ENCODE data around the gene TRAPPC10. TPM values are rescaled to one million over a fixed set of nuclear protein-coding genes. Genes with fewer than 3 reads are reported as not detected.

TRAPPC10 gene
- total and polyA plus RNA-seq, 9 of the 15 experiments (the other 6 are each of a cell fraction or from before 2014, with no cell fraction given) = 1.1 to 33.8 (median 24.3) TPM

DNA sequence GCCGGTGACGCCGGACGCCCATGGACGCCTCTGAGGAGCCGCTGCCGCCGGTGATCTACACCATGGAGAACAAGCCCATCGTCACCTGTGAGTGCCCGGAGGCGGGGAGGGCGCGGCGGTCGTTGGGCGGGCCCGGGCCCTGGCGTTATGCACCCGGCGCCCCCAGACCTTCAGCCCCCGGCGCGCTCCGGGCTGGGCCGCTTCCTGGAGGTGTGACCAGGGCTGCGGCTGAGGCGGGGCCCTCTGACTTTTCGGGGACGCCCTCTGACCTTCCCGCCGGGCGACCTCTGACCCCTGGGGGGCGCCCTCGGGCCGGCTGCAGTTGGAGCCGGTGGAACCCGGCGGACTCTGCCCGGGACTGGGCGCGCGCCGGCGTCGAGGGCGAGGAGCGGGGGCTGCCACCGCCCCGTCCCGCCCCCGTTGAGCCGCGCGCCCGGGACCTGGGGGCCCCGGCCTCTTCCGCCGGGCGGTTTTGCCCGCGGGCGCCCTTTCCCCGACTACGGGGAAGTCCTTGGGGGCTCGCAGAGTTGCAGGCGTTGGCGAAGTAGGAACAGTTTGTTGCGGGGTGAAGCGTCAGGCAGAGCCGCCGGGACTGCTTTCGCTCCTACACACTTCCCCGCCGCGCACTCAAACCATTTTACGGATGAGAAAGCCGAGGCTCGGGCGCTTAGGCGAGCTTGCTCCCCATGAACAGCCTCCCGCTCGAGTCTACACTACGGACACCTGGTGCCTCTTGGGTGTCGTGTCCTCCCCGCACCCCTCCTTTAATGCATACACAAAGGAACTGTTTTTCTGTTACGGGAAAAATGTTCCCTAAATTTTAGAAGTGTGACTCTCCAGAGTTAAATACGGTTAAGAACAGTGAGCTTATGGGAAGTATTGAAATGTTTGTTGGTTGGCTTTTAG is 618 bp downstream of the TRAPPC10 start (continued):
- TF ChIP-seq, protein P1, sequence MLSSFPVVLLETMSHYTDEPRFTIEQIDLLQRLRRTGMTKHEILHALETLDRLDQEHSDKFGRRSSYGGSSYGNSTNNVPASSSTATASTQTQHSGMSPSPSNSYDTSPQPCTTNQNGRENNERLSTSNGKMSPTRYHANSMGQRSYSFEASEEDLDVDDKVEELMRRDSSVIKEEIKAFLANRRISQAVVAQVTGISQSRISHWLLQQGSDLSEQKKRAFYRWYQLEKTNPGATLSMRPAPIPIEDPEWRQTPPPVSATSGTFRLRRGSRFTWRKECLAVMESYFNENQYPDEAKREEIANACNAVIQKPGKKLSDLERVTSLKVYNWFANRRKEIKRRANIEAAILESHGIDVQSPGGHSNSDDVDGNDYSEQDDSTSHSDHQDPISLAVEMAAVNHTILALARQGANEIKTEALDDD (IDR thresholded peaks at IDR 0.05) = no peak
- TF ChIP-seq PTRF (tag; IDR thresholded peaks at IDR 0.05) = no peak
- TF ChIP-seq CHD2 (IDR thresholded peaks at IDR 0.05; ENCODE audit: low read depth, low read length) = no peak
- no peak for TF ChIP-seq ZNF445 (CRISPR knock-in tag; IDR thresholded peaks at IDR 0.05; ENCODE audit: low read depth)
- TF ChIP-seq, protein P2, sequence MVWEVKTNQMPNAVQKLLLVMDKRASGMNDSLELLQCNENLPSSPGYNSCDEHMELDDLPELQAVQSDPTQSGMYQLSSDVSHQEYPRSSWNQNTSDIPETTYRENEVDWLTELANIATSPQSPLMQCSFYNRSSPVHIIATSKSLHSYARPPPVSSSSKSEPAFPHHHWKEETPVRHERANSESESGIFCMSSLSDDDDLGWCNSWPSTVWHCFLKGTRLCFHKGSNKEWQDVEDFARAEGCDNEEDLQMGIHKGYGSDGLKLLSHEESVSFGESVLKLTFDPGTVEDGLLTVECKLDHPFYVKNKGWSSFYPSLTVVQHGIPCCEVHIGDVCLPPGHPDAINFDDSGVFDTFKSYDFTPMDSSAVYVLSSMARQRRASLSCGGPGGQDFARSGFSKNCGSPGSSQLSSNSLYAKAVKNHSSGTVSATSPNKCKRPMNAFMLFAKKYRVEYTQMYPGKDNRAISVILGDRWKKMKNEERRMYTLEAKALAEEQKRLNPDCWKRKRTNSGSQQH (CRISPR knock-in tag; IDR thresholded peaks at IDR 0.05) = no peak
- no peak for TF ChIP-seq CEBPB (tag; IDR thresholded peaks at IDR 0.05)
- TF ChIP-seq GTF2F1 (IDR thresholded peaks at IDR 0.05; ENCODE audit: low read depth, low read length) = no peak; the same call in 1 of the 2 replicates
- TF ChIP-seq NCOA1 (IDR thresholded peaks at IDR 0.05; ENCODE audit: low read depth) = peak; percentile 69
- peak; percentile 53 for TF ChIP-seq SOX6 (IDR thresholded peaks at IDR 0.05)
- TF ChIP-seq ZNF431 (CRISPR knock-in tag; IDR thresholded peaks at IDR 0.05) = 0 out of 2 replicates have a peak, but pooled peaks have one; percentile 58
- no peak for TF ChIP-seq ZNF584 (CRISPR knock-in tag; IDR thresholded peaks at IDR 0.05; ENCODE audit: low read depth)
- TF ChIP-seq FOXK2 (conservative IDR thresholded peaks at IDR 0.05 in 1 of 2, IDR thresholded peaks at IDR 0.05 in 1 of 2; ENCODE audit: low read depth in 2 of 2) = no peak; a peak in 1 of 4 replicates
- TF ChIP-seq, protein P3, sequence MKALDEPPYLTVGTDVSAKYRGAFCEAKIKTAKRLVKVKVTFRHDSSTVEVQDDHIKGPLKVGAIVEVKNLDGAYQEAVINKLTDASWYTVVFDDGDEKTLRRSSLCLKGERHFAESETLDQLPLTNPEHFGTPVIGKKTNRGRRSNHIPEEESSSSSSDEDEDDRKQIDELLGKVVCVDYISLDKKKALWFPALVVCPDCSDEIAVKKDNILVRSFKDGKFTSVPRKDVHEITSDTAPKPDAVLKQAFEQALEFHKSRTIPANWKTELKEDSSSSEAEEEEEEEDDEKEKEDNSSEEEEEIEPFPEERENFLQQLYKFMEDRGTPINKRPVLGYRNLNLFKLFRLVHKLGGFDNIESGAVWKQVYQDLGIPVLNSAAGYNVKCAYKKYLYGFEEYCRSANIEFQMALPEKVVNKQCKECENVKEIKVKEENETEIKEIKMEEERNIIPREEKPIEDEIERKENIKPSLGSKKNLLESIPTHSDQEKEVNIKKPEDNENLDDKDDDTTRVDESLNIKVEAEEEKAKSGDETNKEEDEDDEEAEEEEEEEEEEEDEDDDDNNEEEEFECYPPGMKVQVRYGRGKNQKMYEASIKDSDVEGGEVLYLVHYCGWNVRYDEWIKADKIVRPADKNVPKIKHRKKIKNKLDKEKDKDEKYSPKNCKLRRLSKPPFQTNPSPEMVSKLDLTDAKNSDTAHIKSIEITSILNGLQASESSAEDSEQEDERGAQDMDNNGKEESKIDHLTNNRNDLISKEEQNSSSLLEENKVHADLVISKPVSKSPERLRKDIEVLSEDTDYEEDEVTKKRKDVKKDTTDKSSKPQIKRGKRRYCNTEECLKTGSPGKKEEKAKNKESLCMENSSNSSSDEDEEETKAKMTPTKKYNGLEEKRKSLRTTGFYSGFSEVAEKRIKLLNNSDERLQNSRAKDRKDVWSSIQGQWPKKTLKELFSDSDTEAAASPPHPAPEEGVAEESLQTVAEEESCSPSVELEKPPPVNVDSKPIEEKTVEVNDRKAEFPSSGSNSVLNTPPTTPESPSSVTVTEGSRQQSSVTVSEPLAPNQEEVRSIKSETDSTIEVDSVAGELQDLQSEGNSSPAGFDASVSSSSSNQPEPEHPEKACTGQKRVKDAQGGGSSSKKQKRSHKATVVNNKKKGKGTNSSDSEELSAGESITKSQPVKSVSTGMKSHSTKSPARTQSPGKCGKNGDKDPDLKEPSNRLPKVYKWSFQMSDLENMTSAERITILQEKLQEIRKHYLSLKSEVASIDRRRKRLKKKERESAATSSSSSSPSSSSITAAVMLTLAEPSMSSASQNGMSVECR (CRISPR knock-in tag; IDR thresholded peaks at IDR 0.05) = no peak; the same call in 1 of the 2 replicates
- TF ChIP-seq, protein P4, sequence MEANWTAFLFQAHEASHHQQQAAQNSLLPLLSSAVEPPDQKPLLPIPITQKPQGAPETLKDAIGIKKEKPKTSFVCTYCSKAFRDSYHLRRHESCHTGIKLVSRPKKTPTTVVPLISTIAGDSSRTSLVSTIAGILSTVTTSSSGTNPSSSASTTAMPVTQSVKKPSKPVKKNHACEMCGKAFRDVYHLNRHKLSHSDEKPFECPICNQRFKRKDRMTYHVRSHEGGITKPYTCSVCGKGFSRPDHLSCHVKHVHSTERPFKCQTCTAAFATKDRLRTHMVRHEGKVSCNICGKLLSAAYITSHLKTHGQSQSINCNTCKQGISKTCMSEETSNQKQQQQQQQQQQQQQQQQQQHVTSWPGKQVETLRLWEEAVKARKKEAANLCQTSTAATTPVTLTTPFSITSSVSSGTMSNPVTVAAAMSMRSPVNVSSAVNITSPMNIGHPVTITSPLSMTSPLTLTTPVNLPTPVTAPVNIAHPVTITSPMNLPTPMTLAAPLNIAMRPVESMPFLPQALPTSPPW (CRISPR knock-in tag; IDR thresholded peaks at IDR 0.05) = peak; percentile 78
- no peak for TF ChIP-seq TCFL5 (CRISPR knock-in tag; conservative IDR thresholded peaks at IDR 0.05)
- peak; percentile 78 for TF ChIP-seq GABPB1 (CRISPR knock-in tag; IDR thresholded peaks at IDR 0.05)
- TF ChIP-seq ZNF232 (CRISPR knock-in tag; IDR thresholded peaks at IDR 0.05) = no peak
- TF ChIP-seq, protein P5, sequence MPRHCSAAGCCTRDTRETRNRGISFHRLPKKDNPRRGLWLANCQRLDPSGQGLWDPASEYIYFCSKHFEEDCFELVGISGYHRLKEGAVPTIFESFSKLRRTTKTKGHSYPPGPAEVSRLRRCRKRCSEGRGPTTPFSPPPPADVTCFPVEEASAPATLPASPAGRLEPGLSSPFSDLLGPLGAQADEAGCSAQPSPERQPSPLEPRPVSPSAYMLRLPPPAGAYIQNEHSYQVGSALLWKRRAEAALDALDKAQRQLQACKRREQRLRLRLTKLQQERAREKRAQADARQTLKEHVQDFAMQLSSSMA (CRISPR knock-in tag; IDR thresholded peaks at IDR 0.05) = no peak
- TF ChIP-seq ESRRB (CRISPR knock-in tag; IDR thresholded peaks at IDR 0.05; ENCODE audit: borderline replicate concordance) = no peak

Measured in K562 (cell line).